AG09309 (cell line): ENCODE data around the gene NDUFS1.

Experiments used
- DNase-seq: peaks from one replicate; pipeline ENCODE4 v3.0.0-alpha.2; 2010; ENCODE audit warnings: low read depth
- H3K4me3 ChIP-seq: 2 replicates; pipeline ENCODE4 v1.5.1; 2011; ENCODE audit warnings: mild to moderate bottlenecking, low read depth, low read length, moderate library complexity; ENCODE audit not compliant: control insufficient read depth
- CTCF ChIP-seq: IDR thresholded peaks from 2 replicates; pipeline ENCODE4 v1.5.1; 2011; ENCODE audit warnings: mild to moderate bottlenecking, low read depth, low read length, inconsistent platforms; ENCODE audit not compliant: insufficient read depth, control insufficient read depth; ENCODE audit errors: missing control alignments

Gene NDUFS1

GRCh38 chr2:206086716-206087350, 72.4 kb downstream of the NDUFS1 start:
- peak overlapping the region; percentile 80 for H3K4me3 ChIP-seq
- no peak for DNase-seq
- no peak for TF ChIP-seq CTCF

GRCh38 chr2:206085742-206086445, 73.3 kb downstream of the NDUFS1 start, which contains the start of gene INO80D:
INO80D (minus strand) TSS chr2:206086174; CDS start chr2:206063016, 23,158 bp downstream.
- TF ChIP-seq CTCF: peak; percentile 47
- peak within 1 kb of the TSS; percentile 80 for H3K4me3 ChIP-seq
- DNase-seq: peak; percentile 48

GRCh38 chr2:206084870-206085741, 74.1 kb downstream of the NDUFS1 start:
- no peak for DNase-seq
- TF ChIP-seq CTCF: no peak
- peak overlapping the region; percentile 80 for H3K4me3 ChIP-seq

- TF ChIP-seq CTCF: no peak
- H3K4me3 ChIP-seq: peak overlapping the region; percentile 80
- DNase-seq: peak; percentile 46
These were observed 74.8 kb downstream of the NDUFS1 start for GRCh38 chr2:206084439-206084869.

- H3K4me3 ChIP-seq: peak overlapping the region; percentile 80
- DNase-seq: no peak
- no peak for TF ChIP-seq CTCF
These were observed 75.4 kb downstream of the NDUFS1 start for GRCh38 chr2:206083602-206084438.
